Measurements from ENCODE around the gene NNMT. TPM values are rescaled to one million over a fixed set of nuclear protein-coding genes. Genes with fewer than 3 reads are reported as not detected.

Gene NNMT
- total RNA-seq, 1 donor from 2014 or later = 394 TPM

DNA sequence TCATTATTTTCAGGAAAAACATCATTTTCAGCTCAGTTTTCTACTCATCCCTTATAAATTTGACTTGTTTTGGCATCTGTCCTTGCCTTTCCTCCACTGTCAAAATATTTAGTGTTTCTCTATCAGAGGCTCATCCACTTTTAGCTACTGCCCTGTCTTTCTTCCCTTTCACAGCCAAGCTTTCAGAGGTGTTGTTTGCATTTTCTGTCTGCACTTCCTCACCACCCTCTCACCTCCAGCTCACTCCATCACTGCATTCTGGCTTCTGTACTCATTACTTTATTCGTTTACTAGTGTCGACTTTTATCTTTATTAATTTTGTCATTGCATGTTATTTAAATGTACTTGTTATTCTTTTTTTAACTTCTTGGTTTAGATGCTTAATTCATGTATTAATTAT, 26.7 kb upstream of the NNMT start:
- no peaks in the 10 kb centered on the region for H3K4me1 Mint-ChIP-seq (ENCODE audit: low read depth, unreplicated experiment)
- H3K27me3 Mint-ChIP-seq (ENCODE audit: low read depth, unreplicated experiment) = peaks cover 17% of the 10 kb centered on the region
- TF ChIP-seq EZH2 (IDR thresholded peaks at IDR 0.05; ENCODE audit: insufficient read depth, low read length) = no peak
- TF ChIP-seq, protein P1, sequence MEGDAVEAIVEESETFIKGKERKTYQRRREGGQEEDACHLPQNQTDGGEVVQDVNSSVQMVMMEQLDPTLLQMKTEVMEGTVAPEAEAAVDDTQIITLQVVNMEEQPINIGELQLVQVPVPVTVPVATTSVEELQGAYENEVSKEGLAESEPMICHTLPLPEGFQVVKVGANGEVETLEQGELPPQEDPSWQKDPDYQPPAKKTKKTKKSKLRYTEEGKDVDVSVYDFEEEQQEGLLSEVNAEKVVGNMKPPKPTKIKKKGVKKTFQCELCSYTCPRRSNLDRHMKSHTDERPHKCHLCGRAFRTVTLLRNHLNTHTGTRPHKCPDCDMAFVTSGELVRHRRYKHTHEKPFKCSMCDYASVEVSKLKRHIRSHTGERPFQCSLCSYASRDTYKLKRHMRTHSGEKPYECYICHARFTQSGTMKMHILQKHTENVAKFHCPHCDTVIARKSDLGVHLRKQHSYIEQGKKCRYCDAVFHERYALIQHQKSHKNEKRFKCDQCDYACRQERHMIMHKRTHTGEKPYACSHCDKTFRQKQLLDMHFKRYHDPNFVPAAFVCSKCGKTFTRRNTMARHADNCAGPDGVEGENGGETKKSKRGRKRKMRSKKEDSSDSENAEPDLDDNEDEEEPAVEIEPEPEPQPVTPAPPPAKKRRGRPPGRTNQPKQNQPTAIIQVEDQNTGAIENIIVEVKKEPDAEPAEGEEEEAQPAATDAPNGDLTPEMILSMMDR (IDR thresholded peaks at IDR 0.05; ENCODE audit: insufficient read depth, low read depth, low read length) = no peak
- DNase-seq (ENCODE audit: low read depth) (no peak), FAIRE-seq (no peak)
- no peak overlapping the region for H3K27ac ChIP-seq (ENCODE audit: low read depth, low read length)
- H3K4me3 ChIP-seq (ENCODE audit: insufficient read depth, low read depth, low read length) = no peak overlapping the region
- peaks cover 33% of the 10 kb centered on the region for H3K27me3 ChIP-seq (ENCODE audit: insufficient read depth, low read length)
- H2AFZ ChIP-seq (ENCODE audit: low read depth, low read length) = no peak overlapping the region
- no peak overlapping the region for H3K27ac Mint-ChIP-seq (ENCODE audit: unreplicated experiment)
- no peak overlapping the region for H3K4me3 Mint-ChIP-seq (ENCODE audit: unreplicated experiment)
- H3K36me3 Mint-ChIP-seq (ENCODE audit: low read depth, unreplicated experiment) = no peaks in the 10 kb centered on the region
- H3K4me1 ChIP-seq (ENCODE audit: insufficient read depth, low read length) = no peaks in the 10 kb centered on the region
- H4K20me1 ChIP-seq (ENCODE audit: insufficient read depth, low read length) = no peaks in the 10 kb centered on the region
- no peaks in the 10 kb centered on the region for H3K36me3 ChIP-seq (ENCODE audit: insufficient read depth, low read length)
- H3K79me2 ChIP-seq (ENCODE audit: insufficient read depth, low read length) = no peaks in the 10 kb centered on the region
- no peak overlapping the region for H3K9ac ChIP-seq (ENCODE audit: low read length)
- H3K9me3 ChIP-seq (ENCODE audit: insufficient read depth, low read depth, low read length) = no peaks in the 10 kb centered on the region
- H3K9me3 Mint-ChIP-seq (ENCODE audit: unreplicated experiment) = peaks cover 4% of the 10 kb centered on the region
- no peak overlapping the region for H3K4me2 ChIP-seq (ENCODE audit: low read length)

DNA sequence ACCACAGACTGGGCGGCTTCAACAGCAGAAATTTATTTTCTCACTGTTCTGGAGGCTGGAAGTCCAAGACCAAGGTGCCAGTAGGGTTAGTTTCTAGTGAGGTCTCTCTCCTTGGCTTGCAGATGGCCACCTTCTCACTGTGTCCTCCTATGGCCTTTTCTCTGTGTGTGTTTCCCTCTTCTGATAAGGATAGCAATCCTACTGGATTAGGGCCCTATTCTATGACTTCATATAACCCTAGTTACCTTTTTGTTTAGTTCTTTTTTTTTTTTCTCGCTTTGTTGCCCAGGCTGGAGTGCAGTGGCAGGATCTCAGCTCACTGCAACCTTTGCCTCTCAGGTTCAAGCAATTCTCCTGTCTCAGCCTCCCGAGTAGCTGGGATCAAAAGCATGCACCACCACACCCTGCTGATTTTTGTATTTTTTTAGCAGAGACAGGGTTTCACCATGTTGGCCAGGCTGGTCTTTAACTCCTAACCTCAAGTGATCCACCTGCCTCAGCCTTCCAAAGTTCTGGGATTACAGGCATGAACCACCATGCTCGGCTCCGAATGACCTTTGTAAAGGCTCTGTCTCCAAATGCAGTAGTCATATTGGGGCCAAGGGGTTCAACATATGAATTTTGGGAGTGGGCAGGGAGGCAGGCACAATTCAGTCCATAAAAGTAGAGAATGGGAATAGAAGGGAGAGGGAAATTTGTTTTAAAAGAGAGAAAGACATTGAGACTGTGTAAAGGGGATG, 25.5 kb upstream of the NNMT start:
- Histone ChIP-seq H3K27me3 (ENCODE audit: insufficient read depth, low read length) (peaks cover 32% of the 10 kb centered on the region), H3K36me3 (ENCODE audit: insufficient read depth, low read length) (no peaks in the 10 kb centered on the region), H3K4me2 (ENCODE audit: low read length) (no peak overlapping the region), H3K4me3 (ENCODE audit: insufficient read depth, low read depth, low read length) (no peak overlapping the region), H3K79me2 (ENCODE audit: insufficient read depth, low read length) (no peaks in the 10 kb centered on the region), H3K4me1 (ENCODE audit: insufficient read depth, low read length) (no peaks in the 10 kb centered on the region), H4K20me1 (ENCODE audit: insufficient read depth, low read length) (no peaks in the 10 kb centered on the region), H3K9me3 (ENCODE audit: insufficient read depth, low read depth, low read length) (no peaks in the 10 kb centered on the region), H3K9ac (ENCODE audit: low read length) (no peak overlapping the region), H2AFZ (ENCODE audit: low read depth, low read length) (no peak overlapping the region), H3K27ac (ENCODE audit: low read depth, low read length) (no peak overlapping the region)
- no peak overlapping the region for H3K27ac Mint-ChIP-seq (ENCODE audit: unreplicated experiment)
- H3K4me3 Mint-ChIP-seq (ENCODE audit: unreplicated experiment) = no peak overlapping the region
- no peak for TF ChIP-seq EZH2 (IDR thresholded peaks at IDR 0.05; ENCODE audit: insufficient read depth, low read length)
- TF ChIP-seq, protein P1 (IDR thresholded peaks at IDR 0.05; ENCODE audit: insufficient read depth, low read depth, low read length) = no peak
- FAIRE-seq (no peak), DNase-seq (ENCODE audit: low read depth) (no peak)
- peaks cover 4% of the 10 kb centered on the region for H3K9me3 Mint-ChIP-seq (ENCODE audit: unreplicated experiment)
- no peaks in the 10 kb centered on the region for H3K4me1 Mint-ChIP-seq (ENCODE audit: low read depth, unreplicated experiment)
- no peaks in the 10 kb centered on the region for H3K36me3 Mint-ChIP-seq (ENCODE audit: low read depth, unreplicated experiment)
- H3K27me3 Mint-ChIP-seq (ENCODE audit: low read depth, unreplicated experiment) = peaks cover 22% of the 10 kb centered on the region

DNA sequence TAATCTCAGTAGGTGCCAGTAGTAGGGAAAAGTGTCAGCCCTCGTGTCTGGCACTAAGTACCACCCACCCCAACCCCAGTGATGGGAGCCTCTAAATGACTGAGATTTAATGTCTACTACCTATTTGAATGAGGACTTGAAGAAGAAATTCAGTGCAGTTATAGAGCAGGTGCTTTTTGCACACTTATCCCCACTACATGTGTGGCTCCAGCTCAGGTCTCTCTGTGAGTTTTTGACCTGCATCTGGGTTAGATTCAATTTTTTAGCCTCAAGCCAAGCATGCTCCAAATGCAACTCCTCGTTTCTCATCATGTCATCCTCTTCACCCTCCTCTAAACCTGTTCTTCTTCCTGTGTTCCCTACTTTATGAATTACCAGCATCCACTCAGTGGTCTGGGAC, 24.9 kb upstream of the NNMT start:
- Mint-ChIP-seq H3K27ac (ENCODE audit: unreplicated experiment) (no peak overlapping the region), H3K4me3 (ENCODE audit: unreplicated experiment) (no peak overlapping the region), H3K9me3 (ENCODE audit: unreplicated experiment) (peaks cover 4% of the 10 kb centered on the region), H3K36me3 (ENCODE audit: low read depth, unreplicated experiment) (no peaks in the 10 kb centered on the region), H3K27me3 (ENCODE audit: low read depth, unreplicated experiment) (peaks cover 25% of the 10 kb centered on the region), H3K4me1 (ENCODE audit: low read depth, unreplicated experiment) (no peaks in the 10 kb centered on the region)
- Histone ChIP-seq H3K9me3 (ENCODE audit: insufficient read depth, low read depth, low read length) (no peaks in the 10 kb centered on the region), H3K27ac (ENCODE audit: low read depth, low read length) (no peak overlapping the region), H3K27me3 (ENCODE audit: insufficient read depth, low read length) (peaks cover 32% of the 10 kb centered on the region), H3K4me1 (ENCODE audit: insufficient read depth, low read length) (no peaks in the 10 kb centered on the region), H3K4me3 (ENCODE audit: insufficient read depth, low read depth, low read length) (no peak overlapping the region), H3K36me3 (ENCODE audit: insufficient read depth, low read length) (no peaks in the 10 kb centered on the region), H3K9ac (ENCODE audit: low read length) (no peak overlapping the region), H4K20me1 (ENCODE audit: insufficient read depth, low read length) (no peaks in the 10 kb centered on the region), H3K4me2 (ENCODE audit: low read length) (no peak overlapping the region), H3K79me2 (ENCODE audit: insufficient read depth, low read length) (no peaks in the 10 kb centered on the region), H2AFZ (ENCODE audit: low read depth, low read length) (no peak overlapping the region)
- no peak for DNase-seq (ENCODE audit: low read depth)
- no peak for FAIRE-seq
- no peak for TF ChIP-seq EZH2 (IDR thresholded peaks at IDR 0.05; ENCODE audit: insufficient read depth, low read length)
- TF ChIP-seq, protein P1 (IDR thresholded peaks at IDR 0.05; ENCODE audit: insufficient read depth, low read depth, low read length) = no peak
